Gastrocnemius medialis (tissue), 4 donors: ENCODE data around the gene FMC1.

ENCODE experiments used
- POLR2A ChIP-seq, 2 donors: fragments of 450-650 bp; IDR thresholded peaks; one replicate each; pipeline ENCODE4 v1.6.1; 2017; ENCODE audit warnings: antibody characterized with exemption in 2 of 2, mild to moderate bottlenecking in 2 of 2, moderate library complexity in 2 of 2
- TF ChIP-seq, protein P1 (sequence below), 5 experiments: fragments of 450-650 bp in 3 of 5; fragments of 200-600 bp in 2 of 5; sonication (generic) in 2 of 5; IDR thresholded peaks in 4 of 5; conservative IDR thresholded peaks in 1 of 5; 1 replicate in 4 of 5; 2 replicates in 1 of 5; pipeline ENCODE4 v1.5.1; 2016 to 2019; ENCODE audit warnings: antibody characterized with exemption in 5 of 5, mild to moderate bottlenecking in 3 of 5, moderate library complexity in 3 of 5

DNA sequence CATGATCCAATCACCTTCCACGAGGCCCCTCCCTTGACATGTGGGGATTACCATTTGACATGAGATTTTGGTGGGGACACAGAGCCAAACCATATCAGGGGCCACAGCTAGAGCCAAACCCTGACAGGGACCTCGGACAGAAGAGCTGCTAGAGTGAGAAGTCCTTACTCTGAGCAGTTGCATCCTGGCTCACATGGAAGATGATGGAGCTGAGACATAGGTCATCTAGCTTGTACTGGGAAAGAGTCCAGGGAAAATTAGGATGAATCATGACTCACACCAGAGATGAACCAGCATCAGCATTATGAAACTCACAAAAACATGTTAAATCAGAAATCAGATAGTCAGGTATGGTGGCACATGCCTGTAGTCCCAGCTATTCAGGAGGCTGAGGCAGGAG, 12.8 kb upstream of the FMC1 start:
- TF ChIP-seq, protein P1, sequence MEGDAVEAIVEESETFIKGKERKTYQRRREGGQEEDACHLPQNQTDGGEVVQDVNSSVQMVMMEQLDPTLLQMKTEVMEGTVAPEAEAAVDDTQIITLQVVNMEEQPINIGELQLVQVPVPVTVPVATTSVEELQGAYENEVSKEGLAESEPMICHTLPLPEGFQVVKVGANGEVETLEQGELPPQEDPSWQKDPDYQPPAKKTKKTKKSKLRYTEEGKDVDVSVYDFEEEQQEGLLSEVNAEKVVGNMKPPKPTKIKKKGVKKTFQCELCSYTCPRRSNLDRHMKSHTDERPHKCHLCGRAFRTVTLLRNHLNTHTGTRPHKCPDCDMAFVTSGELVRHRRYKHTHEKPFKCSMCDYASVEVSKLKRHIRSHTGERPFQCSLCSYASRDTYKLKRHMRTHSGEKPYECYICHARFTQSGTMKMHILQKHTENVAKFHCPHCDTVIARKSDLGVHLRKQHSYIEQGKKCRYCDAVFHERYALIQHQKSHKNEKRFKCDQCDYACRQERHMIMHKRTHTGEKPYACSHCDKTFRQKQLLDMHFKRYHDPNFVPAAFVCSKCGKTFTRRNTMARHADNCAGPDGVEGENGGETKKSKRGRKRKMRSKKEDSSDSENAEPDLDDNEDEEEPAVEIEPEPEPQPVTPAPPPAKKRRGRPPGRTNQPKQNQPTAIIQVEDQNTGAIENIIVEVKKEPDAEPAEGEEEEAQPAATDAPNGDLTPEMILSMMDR (IDR thresholded peaks at IDR 0.05 in 4 of 5, conservative IDR thresholded peaks at IDR 0.05 in 1 of 5), result no peak
- TF ChIP-seq POLR2A (IDR thresholded peaks at IDR 0.05), result no peak
